Suprapubic skin (tissue), 4 donors: ENCODE data around the gene CTNNBL1. TPM values are rescaled to one million over a fixed set of nuclear protein-coding genes. Genes with fewer than 3 reads are reported as not detected.

ENCODE experiments used
- DNase-seq, 2 donors: peaks; one replicate each; pipeline ENCODE4 v3.0.0-alpha.2; 2019; ENCODE audit warnings: low spot score in 2 of 2
- H3K27ac ChIP-seq: fragments of 200-600 bp; sonication (generic); one replicate; pipeline ENCODE4 v1.5.1; 2019
- H3K27me3 ChIP-seq: fragments of 200-600 bp; sonication (generic); one replicate; pipeline ENCODE4 v1.5.1; 2019
- H3K36me3 ChIP-seq: fragments of 200-600 bp; sonication (generic); one replicate; pipeline ENCODE4 v1.5.1; 2019
- H3K4me1 ChIP-seq: fragments of 200-600 bp; sonication (generic); one replicate; pipeline ENCODE4 v1.5.1; 2019
- H3K4me3 ChIP-seq: fragments of 200-600 bp; sonication (generic); one replicate; pipeline ENCODE4 v1.5.1; 2019; ENCODE audit warnings: mild to moderate bottlenecking
- H3K9me3 ChIP-seq: fragments of 200-600 bp; sonication (generic); one replicate; pipeline ENCODE4 v1.5.1; 2019
- EP300 ChIP-seq: sonication (generic); formaldehyde crosslinking; IDR thresholded peaks from one replicate; pipeline ENCODE4 v1.6.1; 2017; ENCODE audit warnings: antibody characterized with exemption
- POLR2A ChIP-seq, 2 donors: fragments of 450-650 bp; IDR thresholded peaks; one replicate each; pipeline ENCODE4 v1.6.1; 2017; ENCODE audit warnings: antibody characterized with exemption in 2 of 2, mild to moderate bottlenecking in 2 of 2, moderate library complexity in 2 of 2
- POLR2AphosphoS5 ChIP-seq, 3 donors: sonication (generic); formaldehyde crosslinking; IDR thresholded peaks; one replicate each; pipeline ENCODE4 v1.6.1; 2017; ENCODE audit warnings: antibody characterized with exemption in 3 of 3
- WGBS: methylation state at CpG from one replicate; pipeline ENCODE4 v1.1.5; 2018; 5-methylcytosine and 5-hydroxymethylcytosine counted together
- total RNA-seq, 4 donors: library from RNA; depleted of rRNA; stranded (reverse); fragments of >200 nt; gene quantifications; one replicate each; pipeline ENCODE4 v1.1.0, GENCODE V29; 2016
- TF ChIP-seq, protein P1 (sequence below), 2 donors: fragments of 200-600 bp in 1 of 2; fragments of 450-650 bp in 1 of 2; sonication (generic) in 1 of 2; IDR thresholded peaks; one replicate each; pipeline ENCODE4 v1.5.1; 2016 to 2019; ENCODE audit warnings: antibody characterized with exemption in 2 of 2, mild to moderate bottlenecking in 1 of 2, moderate library complexity in 1 of 2

Gene CTNNBL1
- total RNA-seq, 4 donors from 2014 or later: 17.2 to 27.4 (median 26.1) TPM

GRCh38 chr20:37687478-37687805, 6.4 kb upstream of the CTNNBL1 start:
- H3K36me3 ChIP-seq: no peaks in the 10 kb centered on the region
- TF ChIP-seq POLR2A (IDR thresholded peaks at IDR 0.05): no peak
- TF ChIP-seq, protein P1, sequence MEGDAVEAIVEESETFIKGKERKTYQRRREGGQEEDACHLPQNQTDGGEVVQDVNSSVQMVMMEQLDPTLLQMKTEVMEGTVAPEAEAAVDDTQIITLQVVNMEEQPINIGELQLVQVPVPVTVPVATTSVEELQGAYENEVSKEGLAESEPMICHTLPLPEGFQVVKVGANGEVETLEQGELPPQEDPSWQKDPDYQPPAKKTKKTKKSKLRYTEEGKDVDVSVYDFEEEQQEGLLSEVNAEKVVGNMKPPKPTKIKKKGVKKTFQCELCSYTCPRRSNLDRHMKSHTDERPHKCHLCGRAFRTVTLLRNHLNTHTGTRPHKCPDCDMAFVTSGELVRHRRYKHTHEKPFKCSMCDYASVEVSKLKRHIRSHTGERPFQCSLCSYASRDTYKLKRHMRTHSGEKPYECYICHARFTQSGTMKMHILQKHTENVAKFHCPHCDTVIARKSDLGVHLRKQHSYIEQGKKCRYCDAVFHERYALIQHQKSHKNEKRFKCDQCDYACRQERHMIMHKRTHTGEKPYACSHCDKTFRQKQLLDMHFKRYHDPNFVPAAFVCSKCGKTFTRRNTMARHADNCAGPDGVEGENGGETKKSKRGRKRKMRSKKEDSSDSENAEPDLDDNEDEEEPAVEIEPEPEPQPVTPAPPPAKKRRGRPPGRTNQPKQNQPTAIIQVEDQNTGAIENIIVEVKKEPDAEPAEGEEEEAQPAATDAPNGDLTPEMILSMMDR (IDR thresholded peaks at IDR 0.05): no peak
- no peaks in the 10 kb centered on the region for H3K9me3 ChIP-seq
- peaks cover 23% of the 10 kb centered on the region for H3K27me3 ChIP-seq
- H3K4me1 ChIP-seq: no peaks in the 10 kb centered on the region
- no peak overlapping the region for H3K27ac ChIP-seq
- no peak overlapping the region for H3K4me3 ChIP-seq
- 77% methylated on average over 3 of the region's 3 CpGs for WGBS
- DNase-seq: no peak

DNA sequence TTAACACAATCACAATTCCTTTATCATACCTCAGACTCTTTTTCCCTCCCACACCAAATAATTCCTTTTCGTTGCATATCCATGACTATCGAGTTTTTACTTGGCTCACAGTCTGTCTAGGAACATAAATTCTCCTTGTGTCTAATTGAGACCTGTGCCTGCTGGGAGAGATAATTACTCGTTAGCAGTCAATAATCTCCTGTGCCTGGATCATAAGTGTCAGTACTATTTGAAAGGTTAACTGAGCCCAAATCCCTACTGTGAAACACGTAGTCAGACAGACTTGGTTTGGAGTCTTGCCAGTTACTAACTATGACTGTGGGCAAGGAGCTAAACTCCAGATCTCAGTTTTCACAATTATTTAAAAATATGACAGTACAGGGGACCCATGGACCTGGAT, 5.7 kb upstream of the CTNNBL1 start:
- TF ChIP-seq POLR2A (IDR thresholded peaks at IDR 0.05) (no peak), EP300 (no peak), POLR2AphosphoS5 (IDR thresholded peaks at IDR 0.05) (no peak)
- TF ChIP-seq, protein P1 (IDR thresholded peaks at IDR 0.05): no peak
- Histone ChIP-seq H3K27me3 (peaks cover 19% of the 10 kb centered on the region), H3K4me1 (no peaks in the 10 kb centered on the region), H3K4me3 (no peak overlapping the region), H3K36me3 (no peaks in the 10 kb centered on the region), H3K9me3 (no peaks in the 10 kb centered on the region), H3K27ac (no peak overlapping the region)
- 50% methylated on average over 4 of the region's 4 CpGs for WGBS
- no peak for DNase-seq

DNA sequence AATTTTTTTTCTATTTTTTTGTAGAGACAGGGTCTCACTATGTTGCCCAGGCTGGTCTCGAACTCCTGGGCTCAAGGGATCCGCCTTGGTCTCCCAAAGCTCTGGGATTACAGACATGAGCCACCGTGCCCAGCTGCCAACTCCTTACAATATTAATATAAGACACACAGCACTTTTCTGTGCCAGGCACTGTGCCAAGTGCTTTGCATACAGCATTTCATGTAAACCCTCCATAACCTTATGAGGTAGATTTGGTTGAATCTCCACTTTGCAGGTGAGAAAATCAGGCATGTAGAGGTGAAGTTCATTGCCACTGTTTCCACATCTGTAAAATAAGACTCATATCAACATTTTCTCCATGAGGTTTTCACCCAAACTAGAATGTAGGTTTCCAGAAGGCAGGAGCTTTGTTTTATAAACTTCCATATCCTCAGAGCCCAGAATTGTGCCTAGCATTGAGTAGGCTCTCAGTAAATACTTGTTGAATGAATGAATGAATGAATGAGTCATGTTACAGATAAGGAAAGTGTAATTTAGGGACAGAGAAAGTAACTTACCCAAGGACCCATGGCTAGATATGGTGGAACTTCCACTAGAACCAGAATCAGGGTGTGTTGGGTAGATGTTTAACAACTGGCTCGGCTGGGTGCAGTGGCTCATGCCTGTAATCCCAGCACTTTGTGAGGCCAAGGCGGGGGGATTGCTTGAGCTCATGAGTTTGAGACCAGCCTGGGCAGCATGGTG, 3.0 kb upstream of the CTNNBL1 start:
- no peaks in the 10 kb centered on the region for H3K9me3 ChIP-seq
- H3K4me3 ChIP-seq: no peak overlapping the region
- H3K27ac ChIP-seq: no peak overlapping the region
- no peaks in the 10 kb centered on the region for H3K36me3 ChIP-seq
- DNase-seq: no peak
- 70% methylated on average over 5 of the region's 5 CpGs for WGBS
- peaks cover 19% of the 10 kb centered on the region for H3K27me3 ChIP-seq
- no peak for TF ChIP-seq POLR2AphosphoS5 (IDR thresholded peaks at IDR 0.05)
- TF ChIP-seq POLR2A (IDR thresholded peaks at IDR 0.05): no peak
- TF ChIP-seq EP300: no peak
- TF ChIP-seq, protein P1 (IDR thresholded peaks at IDR 0.05): no peak
- peaks cover 16% of the 10 kb centered on the region for H3K4me1 ChIP-seq

DNA sequence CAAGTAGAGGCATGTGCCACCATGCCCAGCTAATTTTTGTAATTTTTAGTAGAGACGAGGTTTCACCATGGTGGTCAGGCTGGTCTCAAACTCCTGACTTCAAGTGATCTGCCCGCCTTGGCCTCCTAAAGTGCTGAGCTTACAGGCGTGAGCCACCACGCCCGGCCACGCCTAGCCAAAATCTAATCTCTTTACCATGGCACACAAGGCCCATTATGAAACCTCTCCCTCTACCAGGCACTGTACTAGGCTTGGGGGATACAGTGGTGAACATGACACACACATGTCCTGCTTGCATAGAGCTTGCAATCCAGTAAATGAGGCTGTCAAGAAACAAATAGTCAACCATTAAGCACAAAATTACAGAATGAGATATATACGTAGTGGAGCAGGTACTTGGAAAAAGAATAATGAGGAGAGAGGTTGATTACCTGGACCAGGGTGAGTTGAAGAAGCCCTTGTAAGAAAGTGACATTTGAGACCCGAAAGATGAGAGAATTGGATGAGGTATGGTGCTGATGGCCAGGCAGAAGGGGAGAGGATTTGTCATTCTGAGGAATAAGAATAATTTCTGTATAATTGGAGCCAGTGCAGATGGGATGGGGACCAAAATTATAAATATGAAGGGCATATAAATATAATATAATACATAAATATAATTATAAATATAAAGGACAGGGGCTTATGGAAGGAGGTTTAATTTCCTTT, 1.2 kb upstream of the CTNNBL1 start:
- no peak overlapping the region for H3K27ac ChIP-seq
- H3K36me3 ChIP-seq: no peaks in the 10 kb centered on the region
- 86% methylated on average over 7 of the region's 8 CpGs for WGBS
- H3K4me1 ChIP-seq: peaks cover 16% of the 10 kb centered on the region
- H3K4me3 ChIP-seq: no peak overlapping the region
- H3K9me3 ChIP-seq: no peaks in the 10 kb centered on the region
- no peak for DNase-seq
- no peak for TF ChIP-seq EP300
- TF ChIP-seq POLR2AphosphoS5 (IDR thresholded peaks at IDR 0.05): no peak
- peaks cover 19% of the 10 kb centered on the region for H3K27me3 ChIP-seq

DNA sequence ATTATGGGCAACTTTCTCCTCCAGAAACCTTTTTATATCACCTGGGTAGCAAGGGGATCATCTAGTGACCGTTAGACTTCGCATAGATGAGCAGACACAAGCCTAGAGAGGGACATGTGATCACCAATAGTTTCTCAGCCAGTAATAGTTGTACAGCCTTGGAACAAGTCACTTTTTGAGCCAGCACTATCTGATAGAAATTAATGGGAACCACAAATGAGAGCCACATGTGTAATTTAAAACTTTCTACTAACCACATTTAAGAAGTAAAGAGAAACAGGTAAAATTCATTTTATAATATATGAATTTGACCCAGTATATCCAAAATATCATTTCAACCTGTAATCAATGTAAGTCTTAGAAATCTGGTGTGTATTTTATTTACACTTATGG, 592 bp upstream of the CTNNBL1 start:
- Histone ChIP-seq H3K4me1 (peaks cover 16% of the 10 kb centered on the region), H3K4me3 (peak overlapping the region; percentile 71), H3K9me3 (no peaks in the 10 kb centered on the region), H3K27ac (no peak overlapping the region), H3K27me3 (peaks cover 19% of the 10 kb centered on the region), H3K36me3 (no peaks in the 10 kb centered on the region)
- 76% methylated on average over 2 of the region's 2 CpGs for WGBS
- no peak for DNase-seq
- TF ChIP-seq EP300: no peak

DNA sequence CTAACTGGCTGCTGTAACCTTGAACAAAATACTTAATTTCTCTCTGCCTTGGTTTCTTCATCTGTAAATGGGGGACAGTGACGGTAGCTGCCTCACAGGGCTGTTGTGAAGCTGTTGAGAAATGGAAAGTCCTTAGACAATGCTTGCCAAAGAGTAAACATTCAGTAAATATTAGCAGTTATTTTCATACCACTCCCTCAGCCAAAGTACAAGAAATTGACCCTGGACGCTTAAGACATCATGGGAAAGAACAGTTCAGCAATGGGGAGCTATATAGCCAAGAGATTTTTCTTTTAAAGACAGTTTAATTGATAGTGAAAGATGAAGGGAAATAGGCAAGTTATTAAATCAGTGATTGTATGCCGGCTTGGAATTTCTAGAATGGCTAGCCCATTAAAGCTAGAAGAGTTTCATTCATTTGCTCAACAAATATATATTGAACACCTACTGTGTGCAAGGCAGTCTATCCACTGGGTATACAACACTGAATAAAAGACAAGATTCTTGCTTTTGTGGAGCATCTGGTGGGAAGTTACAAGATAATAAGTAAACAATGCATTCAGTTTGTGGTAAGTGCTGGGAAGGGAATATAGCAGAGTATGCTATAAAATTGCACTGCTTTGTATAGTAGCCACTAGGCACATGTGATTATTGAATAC, 2.0 kb downstream of the CTNNBL1 start:
- H3K27me3 ChIP-seq: peaks cover 5% of the 10 kb centered on the region
- no peaks in the 10 kb centered on the region for H3K36me3 ChIP-seq
- peaks cover 16% of the 10 kb centered on the region for H3K4me1 ChIP-seq
- DNase-seq: no peak
- no peak overlapping the region for H3K27ac ChIP-seq
- 86% methylated on average over 3 of the region's 3 CpGs for WGBS
- TF ChIP-seq POLR2AphosphoS5 (IDR thresholded peaks at IDR 0.05): no peak
- TF ChIP-seq, protein P1 (IDR thresholded peaks at IDR 0.05): no peak
- no peak for TF ChIP-seq POLR2A (IDR thresholded peaks at IDR 0.05)
- TF ChIP-seq EP300: no peak
- no peaks in the 10 kb centered on the region for H3K9me3 ChIP-seq
- H3K4me3 ChIP-seq: no peak overlapping the region
